Type B pancreatic cell (in vitro differentiated cells): ENCODE results near the gene CDC23. TPM values are rescaled to one million over a fixed set of nuclear protein-coding genes. Genes with fewer than 3 reads are reported as not detected.
"Not testable (repeated sequence)": the region's sequence is repeated elsewhere in the genome, so short reads cannot be mapped to it uniquely, and the experiment has no call there.

ENCODE experiments used
- DNase-seq: peaks from one replicate; pipeline ENCODE4 v3.0.0; 2021; ENCODE audit warnings: mixed read lengths; ENCODE audit not compliant: unreplicated experiment; ENCODE audit errors: extremely low spot score
- H3K27ac Mint-ChIP-seq: 2 replicates; pipeline ENCODE4 v1.8.0; 2021; ENCODE audit warnings: mild to moderate bottlenecking, mixed read lengths
- H3K27me3 Mint-ChIP-seq: 2 replicates; pipeline ENCODE4 v1.8.0; 2021; ENCODE audit warnings: mixed read lengths
- H3K36me3 Mint-ChIP-seq: 2 replicates; pipeline ENCODE4 v1.8.0; 2021; ENCODE audit warnings: mixed read lengths
- H3K4me1 Mint-ChIP-seq: one replicate; pipeline ENCODE4 v1.8.0; 2021; ENCODE audit warnings: mixed read lengths; ENCODE audit not compliant: unreplicated experiment
- H3K4me3 Mint-ChIP-seq: 2 replicates; pipeline ENCODE4 v1.8.0; 2021; ENCODE audit warnings: mild to moderate bottlenecking, mixed read lengths
- H3K9me3 Mint-ChIP-seq: 2 replicates; pipeline ENCODE4 v1.8.0; 2021; ENCODE audit warnings: mixed read lengths
- CTCF ChIP-seq: fragments of 200-600 bp; sonication (generic); conservative IDR thresholded peaks from 2 replicates; pipeline ENCODE4 v1.5.0; 2021; ENCODE audit warnings: antibody characterized with exemption, mild to moderate bottlenecking
- total RNA-seq: library from RNA; stranded (reverse); gene quantifications from 2 replicates; pipeline ENCODE4 v1.2.1, GENCODE V29; 2021; ENCODE audit warnings: low replicate concordance

Gene CDC23
- total RNA-seq, 1 donor from 2014 or later, result 41.6 TPM

- H3K36me3 Mint-ChIP-seq, result peaks cover 44% of the 10 kb centered on the region
- H3K4me3 Mint-ChIP-seq, result no peak overlapping the region
- no peaks in the 10 kb centered on the region for H3K27me3 Mint-ChIP-seq
- DNase-seq, result no peak
- no peaks in the 10 kb centered on the region for H3K9me3 Mint-ChIP-seq
- no peak for TF ChIP-seq CTCF
- H3K27ac Mint-ChIP-seq, result no peak overlapping the region
- no peaks in the 10 kb centered on the region for H3K4me1 Mint-ChIP-seq
Observed at GRCh38 chr5:138169124-138169523, 44.0 kb downstream of the CDC23 start.

- Mint-ChIP-seq H3K27ac (no peak overlapping the region), H3K9me3 (no peaks in the 10 kb centered on the region), H3K27me3 (no peaks in the 10 kb centered on the region), H3K4me1 (no peaks in the 10 kb centered on the region), H3K4me3 (no peak overlapping the region), H3K36me3 (peaks cover 67% of the 10 kb centered on the region)
- TF ChIP-seq CTCF, result no peak
- no peak for DNase-seq
Observed at GRCh38 chr5:138163721-138164120, 49.4 kb downstream of the CDC23 start.

- Mint-ChIP-seq H3K4me1 (no peaks in the 10 kb centered on the region), H3K4me3 (no peak overlapping the region), H3K36me3 (peaks cover 71% of the 10 kb centered on the region), H3K27me3 (no peaks in the 10 kb centered on the region), H3K27ac (no peak overlapping the region), H3K9me3 (no peaks in the 10 kb centered on the region)
- no peak for DNase-seq
- TF ChIP-seq CTCF, result no peak
Observed at GRCh38 chr5:138160706-138161105, 52.4 kb downstream of the CDC23 start.

- no peak overlapping the region for H3K4me3 Mint-ChIP-seq
- H3K36me3 Mint-ChIP-seq, result peaks cover 64% of the 10 kb centered on the region
- H3K4me1 Mint-ChIP-seq, result no peaks in the 10 kb centered on the region
- H3K9me3 Mint-ChIP-seq, result no peaks in the 10 kb centered on the region
- no peak for TF ChIP-seq CTCF
- H3K27me3 Mint-ChIP-seq, result no peaks in the 10 kb centered on the region
- no peak for DNase-seq
- no peak overlapping the region for H3K27ac Mint-ChIP-seq
Observed at GRCh38 chr5:138159666-138160065, 53.5 kb downstream of the CDC23 start.

- no peak for DNase-seq
- Mint-ChIP-seq H3K36me3 (peaks cover 46% of the 10 kb centered on the region), H3K4me3 (no peak overlapping the region), H3K27ac (no peak overlapping the region), H3K27me3 (no peaks in the 10 kb centered on the region), H3K9me3 (no peaks in the 10 kb centered on the region), H3K4me1 (no peaks in the 10 kb centered on the region)
- TF ChIP-seq CTCF, result no peak
Observed at GRCh38 chr5:138157626-138158025, 55.5 kb downstream of the CDC23 start.

- H3K4me1 Mint-ChIP-seq, H3K4me3 Mint-ChIP-seq, DNase-seq, H3K27me3 Mint-ChIP-seq, H3K9me3 Mint-ChIP-seq, H3K27ac Mint-ChIP-seq: not testable (repeated sequence)
- H3K36me3 Mint-ChIP-seq, result peaks cover 40% of the 10 kb centered on the region
Observed at GRCh38 chr5:138155977-138156376, 57.1 kb downstream of the CDC23 start.
